ENCODE results near the gene GALNT10.

GRCh38 chr5:154198611-154199230, 8.2 kb downstream of the GALNT10 start:
- TF ChIP-seq SIN3A (IDR thresholded peaks at IDR 0.05; ENCODE audit: borderline replicate concordance, low read depth, low read length) (no peak), CTCF (IDR thresholded peaks at IDR 0.05) (no peak), NFIC (IDR thresholded peaks at IDR 0.05; ENCODE audit: borderline replicate concordance) (no peak), JUND (IDR thresholded peaks at IDR 0.05) (peak; percentile 31; the same call in 1 of the 2 replicates), TEAD4 (IDR thresholded peaks at IDR 0.05; ENCODE audit: borderline replicate concordance, insufficient read depth) (no peak), USF2 (IDR thresholded peaks at IDR 0.05; ENCODE audit: borderline replicate concordance, low read depth, low read length) (no peak), REST (IDR thresholded peaks at IDR 0.05; ENCODE audit: low read depth, low read length) (no peak)
